Stimulated activated CD8-positive, alpha-beta memory T cell treated with anti-CD3 and anti-CD28 coated beads, Interleukin-7, amount 100 ng/mL, for 24 hours (primary cell): ENCODE data around the gene PNMA1.

ENCODE experiments used
- DNase-seq: peaks from one replicate; pipeline ENCODE4 v3.0.0-alpha.2; 2020; ENCODE audit warnings: low read depth

The PNMA1 gene

DNA sequence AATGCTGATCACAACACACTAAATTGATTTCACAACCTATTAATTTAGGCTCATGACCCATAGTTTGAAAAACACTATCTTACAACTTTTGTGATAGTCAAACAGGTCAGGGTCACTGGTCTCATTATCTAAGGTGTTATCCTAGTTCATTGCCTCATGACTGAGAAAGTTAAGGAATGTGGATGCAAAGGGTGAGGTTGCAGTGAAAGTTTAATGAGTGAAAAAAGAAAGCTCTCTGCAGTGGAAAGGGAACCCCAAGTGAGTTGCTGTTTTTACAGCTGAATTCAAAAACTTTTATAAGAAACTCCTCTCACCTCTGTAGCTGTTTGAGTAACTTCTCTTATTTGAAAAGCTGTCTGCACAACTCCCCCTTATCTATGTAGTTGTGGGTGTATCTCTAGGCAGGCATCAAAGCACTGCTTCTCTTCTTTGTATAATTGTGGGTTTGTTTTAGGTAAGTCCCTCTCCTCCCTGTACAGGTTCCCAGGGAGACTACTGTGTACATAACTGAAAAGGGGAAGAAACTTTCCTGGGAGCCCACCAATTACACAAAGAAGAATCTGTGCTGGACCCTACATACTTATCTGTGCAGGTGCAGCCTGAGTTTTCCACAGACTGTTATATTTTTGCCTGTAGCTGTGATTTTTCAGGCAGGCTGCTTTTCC lies 50.5 kb downstream of the PNMA1 start:
- no peak for DNase-seq

- DNase-seq, result no peak
These were observed 51.7 kb downstream of the PNMA1 start for GRCh38 chr14:73662487-73662943.

DNA sequence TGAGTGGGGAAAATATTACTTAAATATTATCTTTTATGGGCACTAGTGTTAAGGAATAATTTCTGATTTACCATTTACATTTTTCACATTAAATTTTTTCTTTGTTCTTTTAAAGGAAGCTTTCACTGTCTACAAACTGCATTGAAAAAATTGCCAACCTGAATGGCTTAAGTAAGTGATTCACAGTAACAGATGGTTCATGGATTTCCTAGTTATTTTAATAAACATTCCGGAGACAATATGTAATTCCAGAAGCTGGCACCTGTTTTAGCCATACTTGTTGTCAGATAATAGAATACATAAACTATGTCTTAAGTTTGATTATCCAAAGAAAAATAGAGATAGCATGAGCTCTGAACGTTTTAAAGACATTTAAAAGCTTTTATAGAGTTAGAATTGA lies 52.3 kb downstream of the PNMA1 start:
- no peak for DNase-seq
